Activated naive CD4-positive, alpha-beta T cell treated with anti-CD3 and anti-CD28 coated beads, Interleukin-2, amount 10 ng/mL, durations not matched to agents 7 days and 5 days (primary cell): ENCODE data around the gene DHRS4.
"Not testable (repeated sequence)": the region's sequence is repeated elsewhere in the genome, so short reads cannot be mapped to it uniquely, and the experiment has no call there.

Experiments
- CTCF ChIA-PET: fragments of 350-600 bp; sonication (Branson Sonifier 250); formaldehyde crosslinking; loops from one replicate; lab custom pipeline; 2021; ENCODE audit warnings: antibody characterized with exemption; lab: Charles Lee
- DNase-seq: peaks from one replicate; pipeline ENCODE4 v3.0.0-alpha.2; 2020
- H3K27ac Mint-ChIP-seq: one replicate; pipeline ENCODE4 v1.8.0; 2021; ENCODE audit warnings: mild to moderate bottlenecking, moderate library complexity, mixed read lengths
- H3K27me3 Mint-ChIP-seq: one replicate; pipeline ENCODE4 v1.8.0; 2021; ENCODE audit warnings: mild to moderate bottlenecking, mixed read lengths
- H3K36me3 Mint-ChIP-seq: one replicate; pipeline ENCODE4 v1.8.0; 2021; ENCODE audit warnings: mixed read lengths
- H3K4me1 Mint-ChIP-seq: one replicate; pipeline ENCODE4 v1.8.0; 2021; ENCODE audit warnings: mixed read lengths
- H3K4me3 Mint-ChIP-seq: one replicate; pipeline ENCODE4 v1.8.0; 2021; ENCODE audit warnings: mild to moderate bottlenecking, moderate library complexity, mixed read lengths
- H3K9me3 Mint-ChIP-seq: one replicate; pipeline ENCODE4 v1.8.0; 2021; ENCODE audit warnings: mixed read lengths

The DHRS4 gene

GRCh38 chr14:23981951-23982813, 28.6 kb downstream of the DHRS4 start:
- H3K27me3 Mint-ChIP-seq, CTCF ChIA-PET, DNase-seq, H3K9me3 Mint-ChIP-seq, H3K4me3 Mint-ChIP-seq, H3K27ac Mint-ChIP-seq: not testable (repeated sequence)
- Mint-ChIP-seq H3K4me1 (peaks cover 11% of the 10 kb centered on the region), H3K36me3 (peaks cover 14% of the 10 kb centered on the region)

DNA sequence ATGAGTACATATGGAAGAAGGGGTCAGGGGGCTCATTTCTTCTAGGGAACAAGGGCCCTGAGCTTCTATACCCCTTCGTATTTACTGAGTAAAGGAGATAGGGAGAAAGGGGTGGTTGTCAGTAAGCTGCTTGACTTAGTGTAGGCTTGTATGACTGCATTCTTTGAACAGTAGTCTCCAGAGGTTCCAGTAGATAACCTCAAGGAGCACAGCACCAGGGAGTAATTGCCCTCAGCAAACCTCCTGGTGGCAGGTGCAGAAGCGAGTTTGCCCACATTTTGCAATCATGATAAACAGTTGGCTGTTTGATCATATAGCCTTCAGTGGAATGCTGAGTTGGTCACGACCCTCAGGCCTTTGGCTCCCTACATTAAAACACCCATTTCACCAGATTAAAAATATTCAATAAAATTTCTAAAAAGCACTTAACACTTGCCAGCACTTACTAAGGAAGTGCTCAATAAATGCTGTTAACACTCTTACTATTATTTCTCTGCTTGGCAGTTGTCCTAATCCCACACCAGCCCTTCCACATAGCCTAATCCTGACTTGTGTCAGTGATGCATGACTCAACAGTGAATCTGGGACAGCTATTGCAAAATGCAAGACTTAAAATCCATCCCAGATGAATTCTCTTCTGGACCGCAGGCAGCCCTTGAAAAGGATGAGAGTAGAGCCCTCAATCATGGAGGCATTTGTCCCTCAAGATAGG, 31.5 kb downstream of the DHRS4 start:
- CTCF ChIA-PET = no interaction called here
- peaks cover 36% of the 10 kb centered on the region for H3K4me1 Mint-ChIP-seq
- H3K9me3 Mint-ChIP-seq = no peaks in the 10 kb centered on the region
- H3K36me3 Mint-ChIP-seq = peaks cover 11% of the 10 kb centered on the region
- H3K27ac Mint-ChIP-seq = no peak overlapping the region
- H3K4me3 Mint-ChIP-seq = no peak overlapping the region
- DNase-seq = no peak
- no peaks in the 10 kb centered on the region for H3K27me3 Mint-ChIP-seq

GRCh38 chr14:23988223-23988606, 34.6 kb downstream of the DHRS4 start:
- H3K4me1 Mint-ChIP-seq = peaks cover 37% of the 10 kb centered on the region
- peak overlapping the region; percentile 64 for H3K27ac Mint-ChIP-seq
- CTCF ChIA-PET = interaction anchor here (1.2 kb wide), 1 partner anchor 36 kb away, joined by 5 read pairs; no protein-coding TSS in a partner anchor

GRCh38 chr14:23988607-23989363, 35.2 kb downstream of the DHRS4 start, which contains the start of gene DHRS4L2:
Gene DHRS4L2, plus strand, starts transcription at chr14:23988929. Its CDS starts 19 bp downstream, at chr14:23988948.
- Mint-ChIP-seq H3K4me1 (peaks cover 37% of the 10 kb centered on the region), H3K4me3 (peak within 1 kb of the TSS; percentile 82), H3K27ac (peak within 1 kb of the TSS; percentile 91)
- not testable (repeated sequence) for H3K36me3 Mint-ChIP-seq, H3K27me3 Mint-ChIP-seq, H3K9me3 Mint-ChIP-seq
- CTCF ChIA-PET = interaction anchor here (1.2 kb wide), 1 partner anchor 36 kb away, joined by 5 read pairs; no protein-coding TSS in a partner anchor
- DNase-seq = peak; percentile 89

More at GRCh38 chr14:23988223-23988606, 34.6 kb downstream of the DHRS4 start:
- not testable (repeated sequence) for H3K36me3 Mint-ChIP-seq, DNase-seq, H3K9me3 Mint-ChIP-seq, H3K27me3 Mint-ChIP-seq
- peak overlapping the region; percentile 82 for H3K4me3 Mint-ChIP-seq

- CTCF ChIA-PET, H3K27me3 Mint-ChIP-seq, H3K36me3 Mint-ChIP-seq, H3K9me3 Mint-ChIP-seq, DNase-seq: not testable (repeated sequence)
- H3K4me3 Mint-ChIP-seq = peak overlapping the region; percentile 82
- peak overlapping the region; percentile 91 for H3K27ac Mint-ChIP-seq
- peaks cover 37% of the 10 kb centered on the region for H3K4me1 Mint-ChIP-seq
Observed at GRCh38 chr14:23989734-23990445, 36.3 kb downstream of the DHRS4 start.

DNA sequence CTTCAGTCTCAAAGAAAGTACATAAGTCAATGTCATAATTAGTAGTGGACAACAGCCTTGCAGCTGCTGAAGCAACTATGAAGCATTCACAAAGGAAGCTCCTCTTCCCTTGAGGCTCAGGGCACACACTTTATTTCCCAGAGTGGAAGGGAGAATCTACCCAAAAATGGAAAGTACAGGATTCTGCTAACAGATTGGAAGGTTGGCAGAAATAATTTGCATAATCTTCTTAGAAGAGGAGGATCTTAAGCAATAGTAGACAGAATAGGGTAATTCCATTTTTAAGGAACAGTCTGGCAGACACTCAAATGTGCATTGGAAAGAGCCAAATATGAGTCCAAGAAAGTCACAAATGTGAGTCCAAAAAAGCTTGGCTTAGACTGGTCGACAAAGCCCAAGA, 37.4 kb downstream of the DHRS4 start:
- CTCF ChIA-PET, H3K36me3 Mint-ChIP-seq, H3K27ac Mint-ChIP-seq, H3K9me3 Mint-ChIP-seq, DNase-seq, H3K4me3 Mint-ChIP-seq, H3K27me3 Mint-ChIP-seq: not testable (repeated sequence)
- peaks cover 35% of the 10 kb centered on the region for H3K4me1 Mint-ChIP-seq

- H3K4me1 Mint-ChIP-seq = peaks cover 19% of the 10 kb centered on the region
- H3K27ac Mint-ChIP-seq, H3K9me3 Mint-ChIP-seq, H3K27me3 Mint-ChIP-seq, H3K36me3 Mint-ChIP-seq, CTCF ChIA-PET, DNase-seq, H3K4me3 Mint-ChIP-seq: not testable (repeated sequence)
Observed at GRCh38 chr14:23993042-23993441, 39.5 kb downstream of the DHRS4 start.

DNA sequence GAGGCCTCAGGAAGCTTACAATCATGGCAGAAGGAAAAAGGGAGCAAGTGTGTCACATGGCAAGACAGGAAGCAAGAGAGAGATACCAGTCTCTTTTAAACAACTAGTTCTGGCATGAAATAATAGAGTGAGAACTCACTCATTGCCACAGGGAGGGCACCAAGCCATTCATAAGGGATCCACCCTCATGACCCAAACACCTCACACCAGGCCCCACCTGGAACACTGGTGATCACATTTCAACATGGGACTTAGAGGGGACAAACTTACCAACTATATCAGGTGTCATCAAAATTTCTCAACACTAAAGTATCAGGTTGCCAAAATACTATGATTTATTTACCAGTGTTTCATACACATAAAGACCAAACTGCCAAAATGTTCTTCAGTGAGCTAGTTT, 42.4 kb downstream of the DHRS4 start:
- H3K36me3 Mint-ChIP-seq, H3K4me3 Mint-ChIP-seq, H3K27ac Mint-ChIP-seq, H3K27me3 Mint-ChIP-seq, H3K4me1 Mint-ChIP-seq, CTCF ChIA-PET, DNase-seq, H3K9me3 Mint-ChIP-seq: not testable (repeated sequence)

GRCh38 chr14:23996825-23997224, 43.3 kb downstream of the DHRS4 start:
- H3K4me3 Mint-ChIP-seq, DNase-seq, H3K36me3 Mint-ChIP-seq, H3K9me3 Mint-ChIP-seq, CTCF ChIA-PET, H3K27me3 Mint-ChIP-seq, H3K4me1 Mint-ChIP-seq, H3K27ac Mint-ChIP-seq: not testable (repeated sequence)

- H3K4me3 Mint-ChIP-seq, H3K9me3 Mint-ChIP-seq, H3K27me3 Mint-ChIP-seq, DNase-seq, H3K4me1 Mint-ChIP-seq, H3K27ac Mint-ChIP-seq, H3K36me3 Mint-ChIP-seq, CTCF ChIA-PET: not testable (repeated sequence)
Observed at GRCh38 chr14:23999640-24000039, 46.1 kb downstream of the DHRS4 start.

DNA sequence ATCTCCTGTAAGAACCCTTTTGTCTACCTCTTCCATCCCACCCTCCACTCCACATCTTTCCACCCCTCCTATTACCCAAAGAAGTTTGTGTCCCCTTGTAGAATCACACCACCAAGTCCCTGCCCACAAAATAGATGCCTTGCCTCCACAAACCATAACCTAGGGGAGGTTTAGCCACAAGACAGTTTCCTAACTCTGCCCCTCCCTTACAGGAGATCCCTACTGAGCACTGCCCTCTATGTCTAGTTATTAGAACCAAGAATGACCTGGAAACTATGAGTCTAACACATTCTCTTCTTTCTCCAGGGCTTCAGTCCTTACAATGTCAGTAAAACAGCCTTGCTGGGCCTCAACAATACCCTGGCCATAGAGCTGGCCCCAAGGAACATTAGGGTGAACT, 47.5 kb downstream of the DHRS4 start:
- H3K27me3 Mint-ChIP-seq, H3K9me3 Mint-ChIP-seq, H3K4me3 Mint-ChIP-seq, DNase-seq, H3K4me1 Mint-ChIP-seq, CTCF ChIA-PET, H3K36me3 Mint-ChIP-seq, H3K27ac Mint-ChIP-seq: not testable (repeated sequence)

DNA sequence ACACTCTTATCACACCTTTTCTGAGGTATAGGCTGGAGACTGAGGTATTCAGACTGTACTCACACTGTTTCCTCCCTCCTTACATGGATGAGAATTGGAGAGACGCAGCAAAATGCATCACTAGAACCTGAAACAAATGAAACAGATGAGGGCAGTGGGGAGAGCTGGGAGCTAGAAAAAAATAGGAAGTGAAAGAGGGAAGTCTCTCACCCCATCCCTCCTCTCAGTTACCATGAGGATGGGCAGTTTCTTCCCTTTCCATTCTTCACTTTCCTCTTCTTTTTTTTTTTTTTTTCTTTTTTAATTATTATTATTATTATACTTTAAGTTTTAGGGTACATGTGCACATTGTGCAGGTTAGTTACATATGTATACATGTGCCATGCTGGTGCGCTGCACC, 48.1 kb downstream of the DHRS4 start:
- H3K27ac Mint-ChIP-seq, H3K27me3 Mint-ChIP-seq, CTCF ChIA-PET, H3K36me3 Mint-ChIP-seq, H3K4me3 Mint-ChIP-seq, H3K9me3 Mint-ChIP-seq, H3K4me1 Mint-ChIP-seq, DNase-seq: not testable (repeated sequence)

DNA sequence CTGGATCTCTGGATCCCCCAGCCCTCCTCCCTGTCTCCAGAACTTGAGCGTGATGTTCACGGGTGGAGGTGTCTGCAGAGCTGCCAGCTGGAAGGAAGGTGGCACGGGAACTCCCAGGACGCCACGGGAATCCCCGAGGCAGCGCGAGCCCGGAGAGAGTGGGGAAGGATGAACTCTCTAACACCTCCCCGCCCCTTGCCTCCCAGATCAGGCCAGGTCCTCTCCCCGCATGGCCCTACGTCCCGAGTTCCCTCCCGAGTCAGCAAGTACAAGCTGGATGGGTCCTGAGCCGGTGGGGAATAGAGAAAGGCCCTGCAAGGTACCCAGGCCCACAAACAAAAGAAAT, 52.9 kb downstream of the DHRS4 start:
- H3K27me3 Mint-ChIP-seq, CTCF ChIA-PET, H3K9me3 Mint-ChIP-seq, H3K27ac Mint-ChIP-seq, DNase-seq: not testable (repeated sequence)
- H3K4me3 Mint-ChIP-seq = peak overlapping the region; percentile 54
- peaks cover 16% of the 10 kb centered on the region for H3K36me3 Mint-ChIP-seq
- peaks cover 41% of the 10 kb centered on the region for H3K4me1 Mint-ChIP-seq
